ENCODE data around the gene GFPT1. TPM values are rescaled to one million over a fixed set of nuclear protein-coding genes. Genes with fewer than 3 reads are reported as not detected.

The GFPT1 gene
- total and polyA plus RNA-seq, 9 of the 15 experiments (the other 6 are each of a cell fraction or from before 2014, with no cell fraction given), result 6.6 to 38.3 (median 15.9) TPM

- CTCF ChIA-PET (ENCODE audit: low intra/inter-chr PET ratio), result interaction anchor here (0.6 to 1.1 kb wide), 6 partner anchors 281 to 845 kb away, joined by 3 to 5 read pairs (median 4); partner anchors contain the start of gene ANTXR1
- peak overlapping the region; percentile 35; the same call in 1 of the 2 replicates for H3K4me3 ChIP-seq
- WGBS (ENCODE audit: insufficient coverage, low coverage, missing lambda C conversion rate), result 18% methylated on average over 17 of the region's 17 CpGs
- peak overlapping the region; percentile 91; the same call in 1 of the 2 replicates for H2AFZ ChIP-seq (ENCODE audit: low read depth, low read length)
- peaks cover 0 to 18% of the 10 kb centered on the region in 2 experiments; a peak in 3 of 5 replicates for H3K4me1 ChIP-seq (replicated peaks in 1 of 2; ENCODE audit: control insufficient read depth in 2 of 2, insufficient read depth in 2 of 2, low read length in 2 of 2)
- no peak overlapping the region for H3K27ac ChIP-seq (ENCODE audit: extremely low read depth, low read depth, low read length)
- ATAC-seq (peak; percentile 3; the same call in 1 of the 3 replicates), DNase-seq (ENCODE audit: extremely low read depth in 1 of 4, low spot score in 3 of 4) (no peak), FAIRE-seq (no peak)
- no peaks in the 10 kb centered on the region for H3K79me2 ChIP-seq (ENCODE audit: control insufficient read depth, insufficient read depth, low read length)
- in situ Hi-C loops (cut with MboI) (loop anchor here (25.0 kb wide), 1 partner anchor 270 kb away; no protein-coding TSS in a partner anchor), intact Hi-C loops (cut with micrococcal nuclease) (loop anchor here (1.0 to 10.0 kb wide), 2 partner anchors 281 to 363 kb away; no protein-coding TSS in a partner anchor)
- peaks cover 13 to 27% of the 10 kb centered on the region in 2 experiments; a peak in 4 of 5 replicates for H3K27me3 ChIP-seq (ENCODE audit: control insufficient read depth in 2 of 2, insufficient read depth in 2 of 2, low read length in 2 of 2)
- no TSS peak for BruUV-seq (replicated peaks)
- H3K4me2 ChIP-seq (ENCODE audit: insufficient read depth, low read length), result peak overlapping the region; percentile 86
- peaks cover 10% of the 10 kb centered on the region; the same call in 1 of the 2 replicates for H4K20me1 ChIP-seq (replicated peaks; ENCODE audit: control insufficient read depth, insufficient read depth, low read length)
- 0 out of 2 replicates have a peak, but pooled peaks cover 5% of the 10 kb centered on the region for H3K9me3 ChIP-seq (replicated peaks; ENCODE audit: control insufficient read depth, insufficient read depth, low read depth, low read length)
- H3K9ac ChIP-seq (ENCODE audit: insufficient read depth in 1 of 2, low read depth in 2 of 2, low read length in 2 of 2), result peak overlapping the region in 1 of 2 experiments; percentile 69; a peak in 2 of 4 replicates
- H3K36me3 ChIP-seq (ENCODE audit: control insufficient read depth, insufficient read depth, low read length), result no peaks in the 10 kb centered on the region
- no peaks in the 10 kb centered on the region for H3K9me1 ChIP-seq (ENCODE audit: control insufficient read depth, insufficient read depth, low read length)
- POLR2A ChIA-PET, result interaction anchor here (2.2 kb wide), 1 partner anchor 13 kb away, joined by 4 read pairs; no protein-coding TSS in a partner anchor
- no peak for TF ChIP-seq ZNF134 (CRISPR knock-in tag; conservative IDR thresholded peaks at IDR 0.05)
- TF ChIP-seq KLF16 (IDR thresholded peaks at IDR 0.05), result 0 out of 2 replicates have a peak, but pooled peaks have one; percentile 43
- no peak for TF ChIP-seq ELF2 (CRISPR knock-in tag; IDR thresholded peaks at IDR 0.05)
- no peak for TF ChIP-seq HDAC1 (IDR thresholded peaks at IDR 0.05)
- TF ChIP-seq EGR1 (conservative IDR thresholded peaks at IDR 0.05), result peak; percentile 58
- no peak for TF ChIP-seq SRSF3 (IDR thresholded peaks at IDR 0.05; ENCODE audit: insufficient read depth, low read length)
- no peak for TF ChIP-seq CBX3 (IDR thresholded peaks at IDR 0.05; ENCODE audit: borderline replicate concordance in 1 of 2, low read length in 2 of 2)
- no peak for TF ChIP-seq ATF1 (CRISPR knock-in tag; IDR thresholded peaks at IDR 0.05)
- TF ChIP-seq ATF1 (tag; IDR thresholded peaks at IDR 0.05), result 0 out of 2 replicates have a peak, but pooled peaks have one; percentile 25
- peak in 1 of 2 experiments; percentile 32 for TF ChIP-seq E2F6 (IDR thresholded peaks at IDR 0.05; ENCODE audit: borderline replicate concordance in 1 of 2, extremely low read depth in 1 of 2, insufficient read depth in 1 of 2, insufficient read length in 1 of 2, low read depth in 1 of 2, low read length in 1 of 2, poor library complexity in 1 of 2, severe bottlenecking in 1 of 2)
- TF ChIP-seq RBM14 (IDR thresholded peaks at IDR 0.05; ENCODE audit: borderline replicate concordance, insufficient read depth, low read depth, low read length), result 0 out of 2 replicates have a peak, but pooled peaks have one; percentile 45
- TF ChIP-seq RB1 (IDR thresholded peaks at IDR 0.05; ENCODE audit: low read depth), result 0 out of 2 replicates have a peak, but pooled peaks have one; percentile 16
- TF ChIP-seq ZBTB43 (CRISPR knock-in tag; IDR thresholded peaks at IDR 0.05), result no peak
- TF ChIP-seq CXXC5 (CRISPR knock-in tag; IDR thresholded peaks at IDR 0.05), result no peak
- 0 out of 2 replicates have a peak, but pooled peaks have one; percentile 42 for TF ChIP-seq MYNN (IDR thresholded peaks at IDR 0.05)
- no peak for TF ChIP-seq MYNN (CRISPR knock-in tag; IDR thresholded peaks at IDR 0.05)
- no peak for TF ChIP-seq ZNF449 (CRISPR knock-in tag; IDR thresholded peaks at IDR 0.05)
Observed at GRCh38 chr2:69307579-69308064, 79.4 kb downstream of the GFPT1 start.
